Measurements from ENCODE around the gene TIGIT.

The TIGIT gene

DNA sequence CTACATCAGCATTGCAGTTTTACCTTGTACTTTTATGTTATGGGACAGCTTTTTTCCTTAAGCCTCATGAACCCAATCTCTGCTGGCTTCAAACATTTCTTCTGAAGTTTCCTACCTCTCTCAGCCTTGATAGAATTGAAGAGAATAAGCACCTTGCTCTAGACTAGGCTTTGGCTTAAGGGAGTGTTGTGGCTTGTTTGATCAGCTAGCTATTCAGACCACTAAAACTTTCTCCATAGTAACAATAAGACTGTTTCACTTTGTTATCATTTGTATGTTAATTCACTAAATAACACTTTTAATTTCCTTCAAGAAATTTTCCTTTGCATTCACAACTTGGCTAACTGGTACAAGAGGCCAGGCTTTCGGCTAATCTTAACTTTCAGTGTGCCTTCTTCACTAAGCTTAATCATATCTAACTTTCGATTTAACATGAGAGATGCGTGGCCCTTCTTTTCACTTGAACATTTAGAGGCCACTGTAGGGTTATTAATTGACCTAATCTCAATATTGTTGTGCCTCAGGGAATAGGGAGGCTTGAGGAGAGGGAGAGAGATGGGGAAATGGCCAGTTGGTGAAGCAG lies 8.1 kb upstream of the TIGIT start:
- TF ChIP-seq POLR2AphosphoS5 (IDR thresholded peaks at IDR 0.05; ENCODE audit: low read depth): no peak
- Histone ChIP-seq H3K27ac (replicated peaks) (no peak overlapping the region), H3K4me3 (replicated peaks; ENCODE audit: insufficient read depth, low read length) (no peak overlapping the region), H3K27me3 (ENCODE audit: insufficient read depth, poor library complexity, severe bottlenecking) (no peaks in the 10 kb centered on the region)
- no peak for DNase-seq (ENCODE audit: low read depth in 1 of 2, low spot score in 1 of 2)

DNA sequence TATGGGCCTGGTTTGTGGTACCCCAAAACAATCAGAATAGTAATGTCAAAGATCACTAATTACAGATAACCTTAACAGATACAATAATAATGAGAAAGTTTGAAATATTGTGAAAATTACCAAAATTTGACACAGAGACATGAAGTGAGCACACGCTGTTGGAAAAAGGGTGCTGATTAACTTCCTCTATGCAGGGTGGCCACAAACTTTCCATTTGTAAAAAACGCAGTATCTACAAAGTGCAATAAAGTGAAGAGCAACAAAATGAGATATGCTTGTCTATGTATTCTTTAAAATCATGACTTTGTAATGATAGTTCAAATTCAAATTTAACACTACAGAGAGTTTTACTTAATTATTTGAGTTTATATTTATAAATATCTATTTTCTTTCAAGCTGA lies 7.6 kb upstream of the TIGIT start:
- DNase-seq (ENCODE audit: low read depth in 1 of 2, low spot score in 1 of 2): no peak
- Histone ChIP-seq H3K27ac (replicated peaks) (no peak overlapping the region), H3K27me3 (ENCODE audit: insufficient read depth, poor library complexity, severe bottlenecking) (no peaks in the 10 kb centered on the region), H3K4me3 (replicated peaks; ENCODE audit: insufficient read depth, low read length) (no peak overlapping the region)
- TF ChIP-seq, protein P1, sequence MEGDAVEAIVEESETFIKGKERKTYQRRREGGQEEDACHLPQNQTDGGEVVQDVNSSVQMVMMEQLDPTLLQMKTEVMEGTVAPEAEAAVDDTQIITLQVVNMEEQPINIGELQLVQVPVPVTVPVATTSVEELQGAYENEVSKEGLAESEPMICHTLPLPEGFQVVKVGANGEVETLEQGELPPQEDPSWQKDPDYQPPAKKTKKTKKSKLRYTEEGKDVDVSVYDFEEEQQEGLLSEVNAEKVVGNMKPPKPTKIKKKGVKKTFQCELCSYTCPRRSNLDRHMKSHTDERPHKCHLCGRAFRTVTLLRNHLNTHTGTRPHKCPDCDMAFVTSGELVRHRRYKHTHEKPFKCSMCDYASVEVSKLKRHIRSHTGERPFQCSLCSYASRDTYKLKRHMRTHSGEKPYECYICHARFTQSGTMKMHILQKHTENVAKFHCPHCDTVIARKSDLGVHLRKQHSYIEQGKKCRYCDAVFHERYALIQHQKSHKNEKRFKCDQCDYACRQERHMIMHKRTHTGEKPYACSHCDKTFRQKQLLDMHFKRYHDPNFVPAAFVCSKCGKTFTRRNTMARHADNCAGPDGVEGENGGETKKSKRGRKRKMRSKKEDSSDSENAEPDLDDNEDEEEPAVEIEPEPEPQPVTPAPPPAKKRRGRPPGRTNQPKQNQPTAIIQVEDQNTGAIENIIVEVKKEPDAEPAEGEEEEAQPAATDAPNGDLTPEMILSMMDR (IDR thresholded peaks at IDR 0.05; ENCODE audit: insufficient read depth, low read length): no peak
- no peak for TF ChIP-seq GABPA (IDR thresholded peaks at IDR 0.05; ENCODE audit: low read depth)
- no peak for TF ChIP-seq SPI1 (IDR thresholded peaks at IDR 0.05; ENCODE audit: borderline replicate concordance, low read depth)
- TF ChIP-seq, protein P2, sequence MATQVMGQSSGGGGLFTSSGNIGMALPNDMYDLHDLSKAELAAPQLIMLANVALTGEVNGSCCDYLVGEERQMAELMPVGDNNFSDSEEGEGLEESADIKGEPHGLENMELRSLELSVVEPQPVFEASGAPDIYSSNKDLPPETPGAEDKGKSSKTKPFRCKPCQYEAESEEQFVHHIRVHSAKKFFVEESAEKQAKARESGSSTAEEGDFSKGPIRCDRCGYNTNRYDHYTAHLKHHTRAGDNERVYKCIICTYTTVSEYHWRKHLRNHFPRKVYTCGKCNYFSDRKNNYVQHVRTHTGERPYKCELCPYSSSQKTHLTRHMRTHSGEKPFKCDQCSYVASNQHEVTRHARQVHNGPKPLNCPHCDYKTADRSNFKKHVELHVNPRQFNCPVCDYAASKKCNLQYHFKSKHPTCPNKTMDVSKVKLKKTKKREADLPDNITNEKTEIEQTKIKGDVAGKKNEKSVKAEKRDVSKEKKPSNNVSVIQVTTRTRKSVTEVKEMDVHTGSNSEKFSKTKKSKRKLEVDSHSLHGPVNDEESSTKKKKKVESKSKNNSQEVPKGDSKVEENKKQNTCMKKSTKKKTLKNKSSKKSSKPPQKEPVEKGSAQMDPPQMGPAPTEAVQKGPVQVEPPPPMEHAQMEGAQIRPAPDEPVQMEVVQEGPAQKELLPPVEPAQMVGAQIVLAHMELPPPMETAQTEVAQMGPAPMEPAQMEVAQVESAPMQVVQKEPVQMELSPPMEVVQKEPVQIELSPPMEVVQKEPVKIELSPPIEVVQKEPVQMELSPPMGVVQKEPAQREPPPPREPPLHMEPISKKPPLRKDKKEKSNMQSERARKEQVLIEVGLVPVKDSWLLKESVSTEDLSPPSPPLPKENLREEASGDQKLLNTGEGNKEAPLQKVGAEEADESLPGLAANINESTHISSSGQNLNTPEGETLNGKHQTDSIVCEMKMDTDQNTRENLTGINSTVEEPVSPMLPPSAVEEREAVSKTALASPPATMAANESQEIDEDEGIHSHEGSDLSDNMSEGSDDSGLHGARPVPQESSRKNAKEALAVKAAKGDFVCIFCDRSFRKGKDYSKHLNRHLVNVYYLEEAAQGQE (IDR thresholded peaks at IDR 0.05; ENCODE audit: insufficient replicate concordance, low read depth): no peak
- TF ChIP-seq POLR2AphosphoS5 (IDR thresholded peaks at IDR 0.05; ENCODE audit: low read depth): no peak

DNA sequence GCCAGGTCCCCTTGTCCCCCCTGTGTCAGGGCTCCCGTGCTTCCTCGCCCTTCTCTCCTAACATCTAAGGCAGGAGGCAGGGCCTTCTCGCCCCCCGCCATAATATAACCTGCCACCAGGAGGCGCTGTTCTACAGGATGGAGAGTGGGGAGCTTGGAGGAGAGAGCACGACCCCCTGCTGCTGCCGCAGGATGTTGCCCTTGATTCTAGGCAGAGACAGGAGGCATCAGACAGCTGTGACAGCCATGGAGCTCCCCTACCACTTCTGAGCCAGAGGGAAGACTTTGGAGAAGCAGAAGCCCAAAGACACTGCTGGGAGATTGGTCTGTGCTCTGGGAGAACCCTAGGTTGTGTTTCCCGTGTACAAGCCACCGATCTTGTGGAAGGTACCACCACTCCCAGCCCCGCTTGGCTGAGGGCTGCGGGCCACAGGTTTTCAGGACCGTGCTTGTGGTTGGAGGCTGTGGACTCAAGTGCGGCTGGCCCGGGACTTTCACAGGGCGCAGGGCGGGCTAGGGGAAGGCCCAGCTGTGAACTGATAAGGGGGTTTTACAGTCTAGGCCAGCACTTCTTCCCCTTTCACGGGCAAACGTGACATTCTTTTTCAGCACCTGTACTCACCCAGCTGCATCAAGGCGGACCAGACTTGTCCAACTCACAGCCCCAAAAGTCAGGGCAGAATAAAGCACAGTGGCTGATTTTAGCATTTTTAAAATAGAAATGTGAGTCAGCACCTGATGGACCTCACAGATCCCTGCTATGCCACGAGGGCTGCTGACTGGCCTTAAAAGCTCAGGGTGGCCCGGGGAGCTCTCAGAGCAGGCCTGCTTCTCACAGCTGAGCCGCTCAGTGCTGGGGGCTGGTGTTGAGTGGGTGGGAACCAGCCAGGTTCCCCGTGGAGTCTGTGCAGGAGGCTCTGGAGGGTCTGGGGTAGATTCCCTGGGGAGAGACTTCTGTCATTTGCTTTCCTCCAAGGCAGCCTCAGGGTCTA lies 2.6 kb upstream of the TIGIT start:
- peak in 1 of 2 experiments; percentile 55 for DNase-seq (ENCODE audit: low read depth in 1 of 2, low spot score in 1 of 2)
- Histone ChIP-seq H3K4me3 (replicated peaks; ENCODE audit: insufficient read depth, low read length) (no peak overlapping the region), H3K27me3 (ENCODE audit: insufficient read depth, poor library complexity, severe bottlenecking) (no peaks in the 10 kb centered on the region), H3K27ac (replicated peaks) (no peak overlapping the region)
- TF ChIP-seq, protein P1 (IDR thresholded peaks at IDR 0.05; ENCODE audit: insufficient read depth, low read length): peak; percentile 61
- no peak for TF ChIP-seq GABPA (IDR thresholded peaks at IDR 0.05; ENCODE audit: low read depth)

DNA sequence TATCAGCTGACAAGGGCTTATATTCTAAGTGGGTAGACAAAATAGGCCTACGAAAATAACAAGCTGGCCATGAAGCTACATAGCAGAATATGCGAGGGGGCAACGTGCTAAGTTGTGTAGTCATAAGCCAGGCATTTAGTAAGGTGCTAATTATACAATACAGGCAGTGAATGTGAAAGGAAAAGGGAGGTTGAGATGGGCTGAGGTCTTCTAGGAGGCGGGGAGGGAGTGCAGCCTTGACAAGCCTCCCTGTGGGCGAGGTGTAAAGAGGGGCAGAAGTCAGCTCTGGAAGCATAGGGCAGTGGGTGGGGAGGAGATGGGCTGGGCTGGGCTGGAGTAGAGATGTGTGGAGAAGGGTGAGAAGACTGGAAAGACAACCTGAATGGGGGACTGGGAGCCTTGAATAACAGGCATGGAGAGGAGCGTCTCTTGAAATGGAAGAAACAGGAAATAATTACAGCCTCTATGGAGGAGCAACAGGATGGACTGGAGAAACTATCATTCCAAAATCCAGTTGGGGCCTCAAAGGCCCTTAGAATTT lies 1.2 kb downstream of the TIGIT start:
- Histone ChIP-seq H3K4me3 (replicated peaks; ENCODE audit: insufficient read depth, low read length) (no peak overlapping the region), H3K27me3 (ENCODE audit: insufficient read depth, poor library complexity, severe bottlenecking) (no peaks in the 10 kb centered on the region), H3K27ac (replicated peaks) (no peak overlapping the region)
- TF ChIP-seq POLR2AphosphoS5 (IDR thresholded peaks at IDR 0.05; ENCODE audit: low read depth): no peak
- no peak for TF ChIP-seq SPI1 (IDR thresholded peaks at IDR 0.05; ENCODE audit: borderline replicate concordance, low read depth)
- TF ChIP-seq GABPA (IDR thresholded peaks at IDR 0.05; ENCODE audit: low read depth): no peak
- TF ChIP-seq, protein P2 (IDR thresholded peaks at IDR 0.05; ENCODE audit: insufficient replicate concordance, low read depth): no peak
- TF ChIP-seq, protein P1 (IDR thresholded peaks at IDR 0.05; ENCODE audit: insufficient read depth, low read length): no peak
- no peak for DNase-seq (ENCODE audit: low read depth in 1 of 2, low spot score in 1 of 2)

Data from HL-60 (cell line).